Naive B cell (primary cell): ENCODE results near the gene TNPO1. TPM values are rescaled to one million over a fixed set of nuclear protein-coding genes. Genes with fewer than 3 reads are reported as not detected.
A peak's percentile ranks its signal among the peaks of the same experiment; 100 is the strongest.
"Not testable (repeated sequence)": the region's sequence is repeated elsewhere in the genome, so short reads cannot be mapped to it uniquely, and the experiment has no call there.

Source experiments
- ATAC-seq, 2 donors: fragments of 150-1000 bp; cut with Tn5 transposase; 2 replicates each; pipeline ENCODE4 v1.10.0; 2021; ENCODE audit warnings: low read depth in 2 of 2, mild to moderate bottlenecking in 2 of 2, moderate library complexity in 2 of 2
- DNase-seq: peaks from one replicate; pipeline ENCODE4 v3.0.0; 2022
- H3K27ac Mint-ChIP-seq, 6 donors: one replicate each; pipeline ENCODE4 v1.8.0; 2020 to 2022; ENCODE audit warnings: mild to moderate bottlenecking in 6 of 6, mixed read lengths in 6 of 6, moderate library complexity in 5 of 6, inconsistent platforms in 2 of 6
- H3K27me3 Mint-ChIP-seq, 3 donors: one replicate each; pipeline ENCODE4 v1.8.0; 2021 to 2022; ENCODE audit warnings: mixed read lengths in 3 of 3, mild to moderate bottlenecking in 1 of 3
- H3K36me3 Mint-ChIP-seq, 2 donors: one replicate each; pipeline ENCODE4 v1.8.0; 2020 to 2022; ENCODE audit warnings: mixed read lengths in 2 of 2, inconsistent platforms in 1 of 2, mild to moderate bottlenecking in 1 of 2
- H3K4me1 Mint-ChIP-seq, 3 donors: one replicate each; pipeline ENCODE4 v1.8.0; 2020 to 2022; ENCODE audit warnings: mixed read lengths in 3 of 3, inconsistent platforms in 1 of 3, mild to moderate bottlenecking in 1 of 3, moderate library complexity in 1 of 3
- H3K4me3 Mint-ChIP-seq, 8 donors: one replicate each; pipeline ENCODE4 v1.8.0; 2020 to 2022; ENCODE audit warnings: mild to moderate bottlenecking in 8 of 8, mixed read lengths in 8 of 8, moderate library complexity in 8 of 8, inconsistent platforms in 2 of 8
- H3K9me3 Mint-ChIP-seq, 7 donors: one replicate each; pipeline ENCODE4 v1.8.0; 2020 to 2022; ENCODE audit warnings: mixed read lengths in 7 of 7, mild to moderate bottlenecking in 5 of 7, inconsistent platforms in 2 of 7, moderate library complexity in 1 of 7
- polyA plus RNA-seq, 6 donors: library from polyadenylated mRNA; unstranded; fragments of 300-500 nt; fragmentation: Illumina TruSeq; gene quantifications; one replicate each; pipeline ENCODE4 v1.2.3, GENCODE V29; 2021; ENCODE audit warnings: low read depth in 6 of 6

The TNPO1 gene
- polyA plus RNA-seq, 6 donors from 2014 or later = 33.3 to 65.1 (median 63.8) TPM

GRCh38 chr5:72799721-72800120 lies 16.7 kb upstream of the TNPO1 start:
- H3K36me3 Mint-ChIP-seq = peaks cover 0 to 3% of the 10 kb centered on the region in 2 donors
- H3K9me3 Mint-ChIP-seq = peaks cover 0 to 13% (median 3%) of the 10 kb centered on the region in 7 donors
- ATAC-seq (no peak), DNase-seq (no peak)
- peaks cover 22 to 38% (median 33%) of the 10 kb centered on the region in 3 donors for H3K27me3 Mint-ChIP-seq
- no peaks in the 10 kb centered on the region for H3K4me1 Mint-ChIP-seq
- H3K27ac Mint-ChIP-seq = no peak overlapping the region
- H3K4me3 Mint-ChIP-seq = no peak overlapping the region

GRCh38 chr5:72808637-72809036 lies 7.8 kb upstream of the TNPO1 start:
- ATAC-seq, DNase-seq, H3K4me3 Mint-ChIP-seq, H3K27ac Mint-ChIP-seq, H3K4me1 Mint-ChIP-seq: not testable (repeated sequence)
- Mint-ChIP-seq H3K9me3 (peaks cover 8 to 33% (median 15%) of the 10 kb centered on the region in 7 donors), H3K27me3 (peaks cover 45 to 72% (median 67%) of the 10 kb centered on the region in 3 donors), H3K36me3 (peaks cover 6 to 38% of the 10 kb centered on the region in 2 donors)

GRCh38 chr5:72811849-72812248 lies 4.6 kb upstream of the TNPO1 start:
- H3K9me3 Mint-ChIP-seq = peaks cover 0 to 12% (median 3%) of the 10 kb centered on the region in 7 donors
- DNase-seq (no peak), ATAC-seq (no peak)
- H3K36me3 Mint-ChIP-seq = peaks cover 0 to 16% of the 10 kb centered on the region in 2 donors
- H3K27ac Mint-ChIP-seq = peak overlapping the region in 1 of 6 donors; percentile 88
- H3K4me1 Mint-ChIP-seq = peaks cover under 1 to 7% (median 3%) of the 10 kb centered on the region in 3 donors
- peaks cover 26 to 46% (median 45%) of the 10 kb centered on the region in 3 donors for H3K27me3 Mint-ChIP-seq
- no peak overlapping the region for H3K4me3 Mint-ChIP-seq

GRCh38 chr5:72812488-72812887 lies 4.0 kb upstream of the TNPO1 start:
- no peak overlapping the region for H3K4me3 Mint-ChIP-seq
- H3K27ac Mint-ChIP-seq = no peak overlapping the region

GRCh38 chr5:72814104-72814503 lies 2.4 kb upstream of the TNPO1 start:
- peaks cover 0 to 3% (median 0%) of the 10 kb centered on the region in 7 donors for H3K9me3 Mint-ChIP-seq
- H3K27ac Mint-ChIP-seq = no peak overlapping the region
- H3K4me1 Mint-ChIP-seq = peaks cover 17 to 23% (median 17%) of the 10 kb centered on the region in 3 donors
- no peak for DNase-seq
- H3K36me3 Mint-ChIP-seq = peaks cover 0 to 8% of the 10 kb centered on the region in 2 donors
- peaks cover 22 to 35% (median 27%) of the 10 kb centered on the region in 3 donors for H3K27me3 Mint-ChIP-seq
- no peak overlapping the region for H3K4me3 Mint-ChIP-seq
- no peak for ATAC-seq

More at GRCh38 chr5:72812488-72812887, 4.0 kb upstream of the TNPO1 start:
- H3K27me3 Mint-ChIP-seq = peaks cover 25 to 43% (median 39%) of the 10 kb centered on the region in 3 donors
- peaks cover 7 to 12% (median 8%) of the 10 kb centered on the region in 3 donors for H3K4me1 Mint-ChIP-seq
- H3K9me3 Mint-ChIP-seq = peaks cover 0 to 6% (median 2%) of the 10 kb centered on the region in 7 donors
- peaks cover 0 to 13% of the 10 kb centered on the region in 2 donors for H3K36me3 Mint-ChIP-seq
- DNase-seq = no peak
- ATAC-seq = no peak

- no peak for DNase-seq
- Mint-ChIP-seq H3K9me3 (no peaks in the 10 kb centered on the region), H3K36me3 (peaks cover 0 to 8% of the 10 kb centered on the region in 2 donors), H3K27ac (peak overlapping the region in 2 of 6 donors; percentile 74 to 99), H3K4me1 (peaks cover 21 to 25% (median 22%) of the 10 kb centered on the region in 3 donors), H3K27me3 (peaks cover 15 to 28% (median 21%) of the 10 kb centered on the region in 3 donors), H3K4me3 (no peak overlapping the region)
- no peak for ATAC-seq
Observed at GRCh38 chr5:72814864-72815263, 1.6 kb upstream of the TNPO1 start.

GRCh38 chr5:72815580-72816283 lies 729 bp upstream of the TNPO1 start:
- DNase-seq = no peak
- Mint-ChIP-seq H3K27me3 (peaks cover 6 to 20% (median 13%) of the 10 kb centered on the region in 3 donors), H3K4me3 (peak overlapping the region; percentile 88 to 99 (median 98)), H3K4me1 (peaks cover 21 to 25% (median 22%) of the 10 kb centered on the region in 3 donors), H3K9me3 (no peaks in the 10 kb centered on the region), H3K36me3 (peaks cover 0 to 8% of the 10 kb centered on the region in 2 donors), H3K27ac (peak overlapping the region; percentile 94 to 99 (median 97))
- ATAC-seq = peak; percentile 43 to 48

- peaks cover 0 to 6% (median 5%) of the 10 kb centered on the region in 3 donors for H3K27me3 Mint-ChIP-seq
- peak overlapping the region; percentile 88 to 99 (median 98) for H3K4me3 Mint-ChIP-seq
- ATAC-seq (peak; percentile 37 to 39), DNase-seq (peak; percentile 51)
- peaks cover 21 to 30% (median 27%) of the 10 kb centered on the region in 3 donors for H3K4me1 Mint-ChIP-seq
- H3K27ac Mint-ChIP-seq = peak overlapping the region; percentile 94 to 99 (median 98)
- no peaks in the 10 kb centered on the region for H3K9me3 Mint-ChIP-seq
- peaks cover 0 to 5% of the 10 kb centered on the region in 2 donors for H3K36me3 Mint-ChIP-seq
Observed at GRCh38 chr5:72817076-72817481, 618 bp downstream of the TNPO1 start.

GRCh38 chr5:72817671-72818266 lies 1.3 kb downstream of the TNPO1 start:
- Mint-ChIP-seq H3K27ac (peak overlapping the region; percentile 94 to 99 (median 98)), H3K9me3 (no peaks in the 10 kb centered on the region), H3K36me3 (no peaks in the 10 kb centered on the region), H3K4me1 (peaks cover 21 to 33% (median 27%) of the 10 kb centered on the region in 3 donors), H3K4me3 (peak overlapping the region; percentile 88 to 99 (median 98)), H3K27me3 (no peaks in the 10 kb centered on the region)
- ATAC-seq (no peak), DNase-seq (no peak)

- Mint-ChIP-seq H3K27me3 (no peaks in the 10 kb centered on the region), H3K4me1 (peaks cover 21 to 33% (median 27%) of the 10 kb centered on the region in 3 donors), H3K4me3 (peak overlapping the region in 7 of 8 donors; percentile 1 to 99 (median 38)), H3K9me3 (no peaks in the 10 kb centered on the region), H3K36me3 (no peaks in the 10 kb centered on the region), H3K27ac (peak overlapping the region in 2 of 6 donors; percentile 2 to 5)
- peak; percentile 13 to 21 for ATAC-seq
- DNase-seq = peak; percentile 57
Observed at GRCh38 chr5:72818866-72819534, 2.5 kb downstream of the TNPO1 start.

GRCh38 chr5:72821776-72822175 lies 5.3 kb downstream of the TNPO1 start:
- Mint-ChIP-seq H3K27me3 (no peaks in the 10 kb centered on the region), H3K4me1 (peaks cover 18 to 27% (median 26%) of the 10 kb centered on the region in 3 donors), H3K27ac (no peak overlapping the region), H3K36me3 (no peaks in the 10 kb centered on the region), H3K9me3 (no peaks in the 10 kb centered on the region), H3K4me3 (no peak overlapping the region)
- no peak for DNase-seq
- ATAC-seq = no peak

GRCh38 chr5:72822944-72823343 lies 6.5 kb downstream of the TNPO1 start:
- Mint-ChIP-seq H3K9me3 (no peaks in the 10 kb centered on the region), H3K36me3 (no peaks in the 10 kb centered on the region), H3K4me1 (peaks cover 9 to 17% (median 16%) of the 10 kb centered on the region in 3 donors), H3K4me3 (no peak overlapping the region), H3K27me3 (no peaks in the 10 kb centered on the region), H3K27ac (no peak overlapping the region)
- ATAC-seq = no peak
- no peak for DNase-seq

GRCh38 chr5:72829707-72830106 lies 13.2 kb downstream of the TNPO1 start:
- DNase-seq (no peak), ATAC-seq (no peak)
- Mint-ChIP-seq H3K4me1 (peaks cover 6 to 23% (median 8%) of the 10 kb centered on the region in 3 donors), H3K9me3 (no peaks in the 10 kb centered on the region), H3K27me3 (no peaks in the 10 kb centered on the region), H3K4me3 (no peak overlapping the region), H3K27ac (peak overlapping the region in 1 of 6 donors; percentile 10), H3K36me3 (no peaks in the 10 kb centered on the region)
